Measurements from ENCODE around the gene CCSER1.

The CCSER1 gene

DNA sequence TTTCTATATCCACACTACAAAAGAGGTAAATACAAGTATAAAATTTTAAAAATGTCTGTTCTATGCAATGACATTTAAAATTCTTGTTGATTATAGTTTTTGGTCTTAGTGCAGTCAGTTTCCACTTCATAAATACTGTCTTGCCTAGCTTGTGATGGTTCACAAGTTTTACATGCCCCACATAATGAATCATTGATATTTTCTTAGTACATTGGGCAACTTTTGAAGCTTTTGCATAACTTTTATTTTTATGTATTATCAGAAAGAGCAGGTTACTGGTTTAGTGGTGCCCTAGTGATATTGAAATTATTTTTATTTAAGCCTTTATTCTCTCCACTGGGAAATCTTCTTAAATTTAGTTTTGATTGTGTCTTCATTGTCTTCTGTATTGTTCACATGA lies 388.0 kb downstream of the CCSER1 start:
- Histone ChIP-seq H3K4me1 (ENCODE audit: control insufficient read depth, insufficient read depth, low read length) (no peaks in the 10 kb centered on the region), H3K27me3 (ENCODE audit: control insufficient read depth, insufficient read depth, low read length) (no peaks in the 10 kb centered on the region), H3K4me3 (ENCODE audit: low read length) (no peak overlapping the region), H3K9me3 (replicated peaks; ENCODE audit: low read length) (peaks cover 6% of the 10 kb centered on the region), H3K9ac (ENCODE audit: low read depth, low read length) (no peak overlapping the region), H3K36me3 (ENCODE audit: insufficient read depth, low read length) (no peaks in the 10 kb centered on the region), H3K4me2 (ENCODE audit: low read length) (no peak overlapping the region)

DNA sequence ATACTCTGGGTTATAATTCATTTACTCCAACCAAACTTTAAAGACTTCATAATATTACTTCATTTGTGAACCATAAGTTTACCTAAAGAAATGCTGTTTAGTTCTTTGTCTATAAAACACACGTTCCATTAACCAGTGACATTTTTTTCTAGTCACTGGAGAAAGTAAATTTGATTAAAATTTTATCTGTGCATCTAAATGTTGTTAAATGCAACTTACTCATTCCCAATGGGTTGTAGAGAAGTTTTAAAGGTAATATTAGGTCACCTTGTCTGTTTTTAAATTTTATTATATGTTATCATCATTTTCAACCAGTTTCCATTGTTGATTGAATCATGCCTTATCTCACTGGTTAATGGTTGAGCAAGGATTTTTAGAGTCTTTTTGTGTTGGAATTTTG lies 401.4 kb downstream of the CCSER1 start:
- Histone ChIP-seq H3K4me2 (ENCODE audit: low read length) (no peak overlapping the region), H3K4me1 (ENCODE audit: control insufficient read depth, insufficient read depth, low read length) (no peaks in the 10 kb centered on the region), H3K36me3 (ENCODE audit: insufficient read depth, low read length) (no peaks in the 10 kb centered on the region), H3K4me3 (ENCODE audit: low read length) (no peak overlapping the region), H3K27me3 (ENCODE audit: control insufficient read depth, insufficient read depth, low read length) (no peaks in the 10 kb centered on the region), H3K9ac (ENCODE audit: low read depth, low read length) (no peak overlapping the region), H3K9me3 (replicated peaks; ENCODE audit: low read length) (no peaks in the 10 kb centered on the region)

- Histone ChIP-seq H3K27me3 (ENCODE audit: control insufficient read depth, insufficient read depth, low read length) (no peaks in the 10 kb centered on the region), H3K9ac (ENCODE audit: low read depth, low read length) (no peak overlapping the region), H3K4me2 (ENCODE audit: low read length) (no peak overlapping the region), H3K9me3 (replicated peaks; ENCODE audit: low read length) (no peaks in the 10 kb centered on the region), H3K4me3 (ENCODE audit: low read length) (no peak overlapping the region), H3K36me3 (ENCODE audit: insufficient read depth, low read length) (no peaks in the 10 kb centered on the region), H3K4me1 (ENCODE audit: control insufficient read depth, insufficient read depth, low read length) (no peaks in the 10 kb centered on the region)
These were observed 409.2 kb downstream of the CCSER1 start for GRCh38 chr4:90536408-90536807.

GRCh38 chr4:90537491-90537890 lies 410.3 kb downstream of the CCSER1 start:
- Histone ChIP-seq H3K9ac (ENCODE audit: low read depth, low read length) (no peak overlapping the region), H3K27me3 (ENCODE audit: control insufficient read depth, insufficient read depth, low read length) (no peaks in the 10 kb centered on the region), H3K36me3 (ENCODE audit: insufficient read depth, low read length) (no peaks in the 10 kb centered on the region), H3K4me3 (ENCODE audit: low read length) (no peak overlapping the region), H3K9me3 (replicated peaks; ENCODE audit: low read length) (no peaks in the 10 kb centered on the region), H3K4me2 (ENCODE audit: low read length) (no peak overlapping the region), H3K4me1 (ENCODE audit: control insufficient read depth, insufficient read depth, low read length) (no peaks in the 10 kb centered on the region)

- Histone ChIP-seq H3K4me1 (ENCODE audit: control insufficient read depth, insufficient read depth, low read length) (no peaks in the 10 kb centered on the region), H3K4me2 (ENCODE audit: low read length) (no peak overlapping the region), H3K27me3 (ENCODE audit: control insufficient read depth, insufficient read depth, low read length) (no peaks in the 10 kb centered on the region), H3K4me3 (ENCODE audit: low read length) (no peak overlapping the region), H3K36me3 (ENCODE audit: insufficient read depth, low read length) (no peaks in the 10 kb centered on the region), H3K9ac (ENCODE audit: low read depth, low read length) (no peak overlapping the region), H3K9me3 (replicated peaks; ENCODE audit: low read length) (no peaks in the 10 kb centered on the region)
These were observed 413.3 kb downstream of the CCSER1 start for GRCh38 chr4:90540536-90540935.

DNA sequence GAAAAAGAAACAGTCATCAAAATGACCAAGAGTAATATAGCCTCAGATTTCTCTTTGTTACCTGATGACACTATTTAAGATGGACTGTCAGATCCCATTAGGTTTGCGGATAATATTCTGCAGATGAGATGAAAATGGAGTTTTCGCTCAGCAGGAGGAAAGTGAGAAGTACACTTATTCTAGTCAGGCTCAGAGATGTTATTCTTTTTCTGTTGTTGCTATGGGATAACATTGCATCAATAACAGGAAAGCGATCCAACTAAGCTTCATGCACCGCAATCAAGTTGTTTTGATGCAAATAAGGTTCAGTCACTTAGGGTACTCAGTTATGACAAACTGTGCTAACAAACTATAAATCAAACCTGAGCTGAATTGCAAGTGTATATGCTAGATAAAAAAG lies 415.0 kb downstream of the CCSER1 start:
- Histone ChIP-seq H3K9ac (ENCODE audit: low read depth, low read length) (no peak overlapping the region), H3K4me1 (ENCODE audit: control insufficient read depth, insufficient read depth, low read length) (no peaks in the 10 kb centered on the region), H3K27me3 (ENCODE audit: control insufficient read depth, insufficient read depth, low read length) (no peaks in the 10 kb centered on the region), H3K36me3 (ENCODE audit: insufficient read depth, low read length) (no peaks in the 10 kb centered on the region), H3K4me3 (ENCODE audit: low read length) (no peak overlapping the region), H3K4me2 (ENCODE audit: low read length) (no peak overlapping the region), H3K9me3 (replicated peaks; ENCODE audit: low read length) (no peaks in the 10 kb centered on the region)

DNA sequence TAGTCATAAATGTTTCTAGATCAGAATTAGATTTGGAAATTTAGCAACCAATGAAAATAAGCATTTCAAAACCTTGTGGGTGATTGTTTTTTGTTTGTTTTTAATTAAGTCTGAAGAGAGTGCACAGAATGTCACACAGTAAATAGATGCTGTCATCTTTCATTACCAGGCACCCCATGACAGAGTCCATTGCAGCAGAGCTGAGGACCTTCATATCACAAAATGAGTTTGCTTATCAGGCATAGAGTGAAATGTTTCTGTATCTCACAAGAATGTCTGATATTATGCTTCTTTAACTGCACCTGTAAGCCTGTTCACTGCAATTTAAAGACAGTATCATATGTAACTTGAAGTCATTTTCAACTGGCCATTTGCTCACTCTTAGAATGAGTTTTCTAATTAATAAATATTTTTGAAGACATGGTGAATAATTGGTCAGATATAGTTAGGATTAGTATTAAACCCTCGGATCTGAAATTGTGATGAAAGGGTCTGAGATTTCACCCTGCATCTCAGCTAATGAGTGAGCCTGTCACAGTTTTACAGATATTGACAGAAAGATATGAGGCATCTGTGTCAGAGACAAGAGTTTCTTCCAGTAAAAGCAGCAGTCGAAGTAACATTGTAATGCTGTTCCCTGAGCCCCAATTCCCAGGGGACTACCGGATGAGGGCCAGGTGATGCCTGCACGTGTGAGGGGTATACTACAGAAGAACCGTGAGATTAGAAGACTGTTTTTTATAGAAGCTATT lies 416.4 kb downstream of the CCSER1 start:
- Histone ChIP-seq H3K9ac (ENCODE audit: low read depth, low read length) (no peak overlapping the region), H3K9me3 (replicated peaks; ENCODE audit: low read length) (peaks cover 5% of the 10 kb centered on the region), H3K4me1 (ENCODE audit: control insufficient read depth, insufficient read depth, low read length) (no peaks in the 10 kb centered on the region), H3K36me3 (ENCODE audit: insufficient read depth, low read length) (no peaks in the 10 kb centered on the region), H3K4me2 (ENCODE audit: low read length) (no peak overlapping the region), H3K4me3 (ENCODE audit: low read length) (no peak overlapping the region), H3K27me3 (ENCODE audit: control insufficient read depth, insufficient read depth, low read length) (no peaks in the 10 kb centered on the region)

DNA sequence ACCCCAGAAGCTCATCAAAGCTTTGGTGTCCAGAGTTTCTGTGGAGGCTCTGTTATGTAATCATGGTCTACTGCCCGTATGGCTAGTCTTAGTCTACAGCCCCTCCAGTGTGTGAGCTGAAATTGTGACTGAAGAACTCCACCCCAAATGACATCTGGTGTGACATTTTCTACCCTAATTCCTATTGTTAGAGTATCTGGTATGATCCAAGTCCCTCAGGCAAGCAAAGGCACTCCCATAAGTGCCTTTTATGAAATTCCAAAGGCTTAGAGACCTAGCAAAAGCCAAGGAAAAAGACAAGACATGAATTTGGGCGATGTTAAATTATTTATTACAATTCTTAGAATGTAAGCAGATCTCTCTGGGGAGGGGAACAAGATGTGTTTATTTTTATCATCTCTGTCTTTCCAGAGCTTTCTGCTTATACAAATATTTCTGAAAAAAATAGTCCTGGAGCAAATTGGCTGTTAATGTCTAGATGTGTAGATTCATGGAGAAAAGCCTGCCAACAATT lies 417.4 kb downstream of the CCSER1 start:
- no peaks in the 10 kb centered on the region for H3K4me1 ChIP-seq (ENCODE audit: control insufficient read depth, insufficient read depth, low read length)

DNA sequence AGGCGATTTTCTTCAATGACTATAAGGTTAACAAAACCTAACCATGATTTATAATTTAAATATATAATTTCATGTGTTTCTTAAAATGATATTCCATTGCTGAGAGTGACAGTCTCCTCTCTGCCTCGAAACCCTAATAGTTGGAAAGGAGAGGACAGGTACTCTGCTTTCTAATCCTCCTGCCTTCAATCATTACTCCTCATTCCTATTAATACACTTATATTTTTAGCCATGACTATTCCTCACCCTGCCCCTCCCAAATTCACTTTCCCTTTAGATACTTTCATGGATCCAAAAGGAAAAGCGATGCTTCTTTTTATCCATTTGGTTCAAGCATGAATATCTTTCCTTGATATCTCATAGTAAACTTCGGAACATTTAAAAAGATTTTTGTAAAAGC lies 418.2 kb downstream of the CCSER1 start:
- no peak overlapping the region for H3K4me2 ChIP-seq (ENCODE audit: low read length)
- H3K27me3 ChIP-seq (ENCODE audit: control insufficient read depth, insufficient read depth, low read length): no peaks in the 10 kb centered on the region
- H3K9ac ChIP-seq (ENCODE audit: low read depth, low read length): no peak overlapping the region
- H3K9me3 ChIP-seq (replicated peaks; ENCODE audit: low read length): peaks cover 5% of the 10 kb centered on the region
- H3K4me3 ChIP-seq (ENCODE audit: low read length): no peak overlapping the region
- H3K4me1 ChIP-seq (ENCODE audit: control insufficient read depth, insufficient read depth, low read length): no peaks in the 10 kb centered on the region
- no peaks in the 10 kb centered on the region for H3K36me3 ChIP-seq (ENCODE audit: insufficient read depth, low read length)

More for the DNA sequence above, 417.4 kb downstream of the CCSER1 start:
- no peak overlapping the region for H3K4me2 ChIP-seq (ENCODE audit: low read length)
- H3K4me3 ChIP-seq (ENCODE audit: low read length): no peak overlapping the region
- H3K9me3 ChIP-seq (replicated peaks; ENCODE audit: low read length): peaks cover 5% of the 10 kb centered on the region
- H3K27me3 ChIP-seq (ENCODE audit: control insufficient read depth, insufficient read depth, low read length): no peaks in the 10 kb centered on the region
- H3K36me3 ChIP-seq (ENCODE audit: insufficient read depth, low read length): no peaks in the 10 kb centered on the region
- no peak overlapping the region for H3K9ac ChIP-seq (ENCODE audit: low read depth, low read length)

GRCh38 chr4:90546114-90546513 lies 418.9 kb downstream of the CCSER1 start:
- no peak overlapping the region for H3K4me2 ChIP-seq (ENCODE audit: low read length)
- no peak overlapping the region for H3K4me3 ChIP-seq (ENCODE audit: low read length)
- H3K36me3 ChIP-seq (ENCODE audit: insufficient read depth, low read length): no peaks in the 10 kb centered on the region
- H3K27me3 ChIP-seq (ENCODE audit: control insufficient read depth, insufficient read depth, low read length): no peaks in the 10 kb centered on the region
- no peaks in the 10 kb centered on the region for H3K4me1 ChIP-seq (ENCODE audit: control insufficient read depth, insufficient read depth, low read length)
- H3K9ac ChIP-seq (ENCODE audit: low read depth, low read length): no peak overlapping the region
- peaks cover 5% of the 10 kb centered on the region for H3K9me3 ChIP-seq (replicated peaks; ENCODE audit: low read length)

DNA sequence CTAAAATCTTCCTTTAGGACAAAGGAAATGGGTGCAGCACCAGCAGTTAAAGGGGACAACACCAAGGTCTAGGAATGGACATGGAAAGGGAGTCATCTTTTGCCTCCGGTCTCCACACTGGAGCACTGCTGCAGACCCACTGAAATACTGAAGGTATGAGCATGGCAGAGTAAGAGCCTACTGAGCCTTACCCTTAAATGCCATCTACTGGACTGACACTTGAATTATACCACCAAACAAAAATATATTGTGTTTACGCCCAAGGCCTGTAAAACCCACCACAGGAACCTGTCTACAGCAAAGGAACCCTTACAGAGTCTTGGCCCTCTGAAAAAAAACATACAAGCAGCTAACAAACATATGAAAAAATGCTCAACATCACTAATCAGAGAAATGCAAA lies 443.4 kb downstream of the CCSER1 start:
- Histone ChIP-seq H3K9ac (ENCODE audit: low read depth, low read length) (no peak overlapping the region), H3K9me3 (replicated peaks; ENCODE audit: low read length) (peaks cover 6% of the 10 kb centered on the region), H3K36me3 (ENCODE audit: insufficient read depth, low read length) (no peaks in the 10 kb centered on the region), H3K4me3 (ENCODE audit: low read length) (no peak overlapping the region), H3K27me3 (ENCODE audit: control insufficient read depth, insufficient read depth, low read length) (no peaks in the 10 kb centered on the region), H3K4me2 (ENCODE audit: low read length) (no peak overlapping the region), H3K4me1 (ENCODE audit: control insufficient read depth, insufficient read depth, low read length) (no peaks in the 10 kb centered on the region)

DNA sequence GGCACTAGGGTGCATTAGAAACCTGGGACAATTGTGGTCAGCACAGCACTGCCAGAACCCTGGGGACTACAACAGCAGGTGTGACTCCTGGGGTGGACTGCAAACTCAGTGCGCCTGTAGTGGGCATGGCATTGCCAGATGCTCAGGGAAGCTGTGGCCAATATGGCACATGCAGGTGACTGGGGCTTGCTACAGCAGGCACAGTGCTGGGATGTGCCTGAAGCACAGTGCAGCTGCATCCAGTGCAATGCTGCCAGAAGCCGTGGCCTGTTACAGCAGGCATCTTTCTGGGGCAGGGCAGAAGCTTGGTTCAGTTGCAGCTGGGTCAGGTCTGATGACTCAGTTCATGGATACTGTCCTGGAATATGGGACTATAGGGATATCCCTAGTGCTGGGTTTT lies 445.8 kb downstream of the CCSER1 start:
- Histone ChIP-seq H3K4me1 (ENCODE audit: control insufficient read depth, insufficient read depth, low read length) (no peaks in the 10 kb centered on the region), H3K4me3 (ENCODE audit: low read length) (no peak overlapping the region), H3K36me3 (ENCODE audit: insufficient read depth, low read length) (no peaks in the 10 kb centered on the region), H3K9ac (ENCODE audit: low read depth, low read length) (no peak overlapping the region), H3K27me3 (ENCODE audit: control insufficient read depth, insufficient read depth, low read length) (no peaks in the 10 kb centered on the region), H3K9me3 (replicated peaks; ENCODE audit: low read length) (peaks cover 6% of the 10 kb centered on the region), H3K4me2 (ENCODE audit: low read length) (no peak overlapping the region)
